Prostate gland (tissue), 2 donors: ENCODE data around the gene KNG1. TPM values are rescaled to one million over a fixed set of nuclear protein-coding genes. Genes with fewer than 3 reads are reported as not detected.
"Not testable (repeated sequence)": the region's sequence is repeated elsewhere in the genome, so short reads cannot be mapped to it uniquely, and the experiment has no call there.

Source experiments
- DNase-seq: peaks from one replicate; pipeline ENCODE4 v3.0.0-alpha.2; 2019; ENCODE audit warnings: low spot score
- H3K27ac ChIP-seq, 2 donors: fragments of 200-600 bp; sonication (generic); 2 replicates each; pipeline ENCODE4 v1.5.1; 2017 to 2019
- H3K27me3 ChIP-seq: fragments of 200-600 bp; sonication (generic); replicated peaks from 2 replicates; pipeline ENCODE4 v1.5.1; 2019; ENCODE audit not compliant: insufficient read depth
- H3K36me3 ChIP-seq, 2 donors: fragments of 200-600 bp; sonication (generic); 1 replicate in 1 of 2; 2 replicates in 1 of 2; pipeline versions ENCODE4 v1.5.1 to v1.8.1; 2017 to 2019
- H3K4me1 ChIP-seq: fragments of 200-600 bp; sonication (generic); replicated peaks from 2 replicates; pipeline ENCODE4 v1.5.1; 2019
- H3K4me3 ChIP-seq, 2 donors: fragments of 200-600 bp; sonication (generic); 2 replicates each; pipeline ENCODE4 v1.5.1; 2017 to 2019
- H3K9me3 ChIP-seq: fragments of 200-600 bp; sonication (generic); 2 replicates; pipeline ENCODE4 v1.5.1; 2017
- POLR2A ChIP-seq: fragments of 450-650 bp; IDR thresholded peaks from one replicate; pipeline ENCODE4 v1.6.1; 2016; ENCODE audit warnings: antibody characterized with exemption, mild to moderate bottlenecking
- POLR2AphosphoS5 ChIP-seq: sonication (generic); formaldehyde crosslinking; IDR thresholded peaks from one replicate; pipeline ENCODE4 v1.6.1; 2017; ENCODE audit warnings: antibody characterized with exemption
- WGBS: methylation state at CpG from one replicate; pipeline ENCODE4 v1.1.5; 2018; 5-methylcytosine and 5-hydroxymethylcytosine counted together
- intact Hi-C: fragments of 100-400 bp; cut with DNase I; formaldehyde crosslinking; loops from one replicate; pipeline ENCODE4 v1.14.2; 2022
- total RNA-seq, 2 donors: library from RNA; depleted of rRNA; stranded (reverse); fragments of >200 nt; gene quantifications; one replicate each; pipeline ENCODE4 v1.1.0, GENCODE V29; 2016
- TF ChIP-seq, protein P1 (sequence below), 4 experiments: fragments of 200-600 bp in 2 of 4; fragments of 450-650 bp in 2 of 4; sonication (generic) in 2 of 4; IDR thresholded peaks; 1 replicate in 3 of 4; 2 replicates in 1 of 4; pipeline ENCODE4 v1.5.1; 2016 to 2019; ENCODE audit warnings: antibody characterized with exemption in 4 of 4, mild to moderate bottlenecking in 2 of 4, moderate library complexity in 2 of 4

The KNG1 gene
- total RNA-seq, 2 donors from 2014 or later: 0.91 TPM; not detected in 1

- H3K27ac ChIP-seq: no peak overlapping the region
- no peak for DNase-seq
- no peaks in the 10 kb centered on the region for H3K36me3 ChIP-seq
- no peak for TF ChIP-seq POLR2AphosphoS5
- TF ChIP-seq POLR2A: no peak
- TF ChIP-seq, protein P1, sequence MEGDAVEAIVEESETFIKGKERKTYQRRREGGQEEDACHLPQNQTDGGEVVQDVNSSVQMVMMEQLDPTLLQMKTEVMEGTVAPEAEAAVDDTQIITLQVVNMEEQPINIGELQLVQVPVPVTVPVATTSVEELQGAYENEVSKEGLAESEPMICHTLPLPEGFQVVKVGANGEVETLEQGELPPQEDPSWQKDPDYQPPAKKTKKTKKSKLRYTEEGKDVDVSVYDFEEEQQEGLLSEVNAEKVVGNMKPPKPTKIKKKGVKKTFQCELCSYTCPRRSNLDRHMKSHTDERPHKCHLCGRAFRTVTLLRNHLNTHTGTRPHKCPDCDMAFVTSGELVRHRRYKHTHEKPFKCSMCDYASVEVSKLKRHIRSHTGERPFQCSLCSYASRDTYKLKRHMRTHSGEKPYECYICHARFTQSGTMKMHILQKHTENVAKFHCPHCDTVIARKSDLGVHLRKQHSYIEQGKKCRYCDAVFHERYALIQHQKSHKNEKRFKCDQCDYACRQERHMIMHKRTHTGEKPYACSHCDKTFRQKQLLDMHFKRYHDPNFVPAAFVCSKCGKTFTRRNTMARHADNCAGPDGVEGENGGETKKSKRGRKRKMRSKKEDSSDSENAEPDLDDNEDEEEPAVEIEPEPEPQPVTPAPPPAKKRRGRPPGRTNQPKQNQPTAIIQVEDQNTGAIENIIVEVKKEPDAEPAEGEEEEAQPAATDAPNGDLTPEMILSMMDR (IDR thresholded peaks at IDR 0.05): no peak
- no peaks in the 10 kb centered on the region for H3K4me1 ChIP-seq
- no peaks in the 10 kb centered on the region for H3K27me3 ChIP-seq
- H3K9me3 ChIP-seq: no peaks in the 10 kb centered on the region
- intact Hi-C loops: no loop called here
- no peak overlapping the region for H3K4me3 ChIP-seq
Measured at GRCh38 chr3:186678604-186679003, 38.6 kb upstream of the KNG1 start.

- WGBS: 67% methylated on average over 1 of the region's 1 CpG
- Histone ChIP-seq H3K36me3 (no peaks in the 10 kb centered on the region), H3K4me3 (no peak overlapping the region), H3K27ac (no peak overlapping the region), H3K27me3 (no peaks in the 10 kb centered on the region), H3K9me3 (no peaks in the 10 kb centered on the region), H3K4me1 (no peaks in the 10 kb centered on the region)
- intact Hi-C loops: no loop called here
- DNase-seq: no peak
- TF ChIP-seq, protein P1 (IDR thresholded peaks at IDR 0.05): no peak
- no peak for TF ChIP-seq POLR2A
- TF ChIP-seq POLR2AphosphoS5: no peak
Measured at GRCh38 chr3:186679151-186679550, 38.0 kb upstream of the KNG1 start.

DNA sequence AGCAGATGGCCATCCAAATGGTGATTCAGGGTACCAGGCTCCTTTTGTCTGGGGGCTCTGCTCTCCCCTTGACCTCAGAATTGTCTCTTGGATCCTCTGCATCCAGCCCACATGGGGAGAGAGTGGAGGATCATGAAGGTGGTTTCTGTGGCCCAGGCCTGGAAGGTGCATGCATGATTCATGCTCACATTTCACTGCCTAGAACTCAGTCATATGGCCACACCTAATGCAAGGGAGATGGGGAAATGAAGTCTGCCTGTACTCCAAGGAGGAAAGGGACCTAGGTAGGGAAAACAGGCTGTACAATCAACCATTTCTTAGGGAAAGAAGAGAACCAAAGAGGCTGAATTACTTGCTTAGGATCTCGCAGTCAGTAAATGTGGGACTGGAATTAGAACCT lies 36.3 kb upstream of the KNG1 start:
- no peak overlapping the region for H3K27ac ChIP-seq
- no peaks in the 10 kb centered on the region for H3K36me3 ChIP-seq
- H3K9me3 ChIP-seq: no peaks in the 10 kb centered on the region
- H3K4me3 ChIP-seq: no peak overlapping the region
- no peaks in the 10 kb centered on the region for H3K4me1 ChIP-seq
- H3K27me3 ChIP-seq: no peaks in the 10 kb centered on the region
- TF ChIP-seq POLR2A (no peak), POLR2AphosphoS5 (no peak)
- TF ChIP-seq, protein P1 (IDR thresholded peaks at IDR 0.05): no peak
- WGBS: 65% methylated on average over 1 of the region's 1 CpG
- no peak for DNase-seq
- intact Hi-C loops: no loop called here

- Histone ChIP-seq H3K36me3 (no peaks in the 10 kb centered on the region), H3K27me3 (no peaks in the 10 kb centered on the region), H3K4me1 (no peaks in the 10 kb centered on the region), H3K27ac (no peak overlapping the region), H3K4me3 (no peak overlapping the region), H3K9me3 (no peaks in the 10 kb centered on the region)
- TF ChIP-seq, protein P1 (IDR thresholded peaks at IDR 0.05): no peak
- TF ChIP-seq POLR2AphosphoS5 (no peak), POLR2A (no peak)
- no peak for DNase-seq
- intact Hi-C loops: no loop called here
- WGBS: 70% methylated on average over 3 of the region's 3 CpGs
Measured at GRCh38 chr3:186682812-186683211, 34.3 kb upstream of the KNG1 start.

DNA sequence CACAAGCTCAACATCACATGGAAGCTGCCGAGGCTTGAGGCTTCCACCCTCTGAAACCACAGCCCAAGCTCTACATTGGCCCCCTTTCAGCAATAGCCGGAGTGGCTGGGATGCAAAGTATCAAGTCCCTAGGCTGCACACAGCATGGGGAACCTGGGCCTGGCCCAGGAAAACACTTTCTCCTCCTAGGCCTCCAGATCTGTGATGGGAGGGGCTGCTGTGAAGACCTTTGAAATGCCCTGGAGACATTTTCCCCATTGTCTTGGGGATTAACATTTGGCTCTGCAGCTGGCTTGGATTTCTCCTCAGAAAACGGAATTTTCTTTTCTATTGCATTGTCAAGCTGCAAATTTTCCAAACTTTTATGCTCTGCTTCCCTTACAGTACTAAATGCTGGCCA lies 33.2 kb upstream of the KNG1 start:
- no peak for DNase-seq
- no peaks in the 10 kb centered on the region for H3K36me3 ChIP-seq
- H3K4me3 ChIP-seq: no peak overlapping the region
- no peak overlapping the region for H3K27ac ChIP-seq
- intact Hi-C loops: no loop called here
- H3K9me3 ChIP-seq: no peaks in the 10 kb centered on the region
- no peak for TF ChIP-seq POLR2A
- no peak for TF ChIP-seq POLR2AphosphoS5
- TF ChIP-seq, protein P1 (IDR thresholded peaks at IDR 0.05): no peak
- 64% methylated on average over 3 of the region's 3 CpGs for WGBS
- no peaks in the 10 kb centered on the region for H3K4me1 ChIP-seq
- H3K27me3 ChIP-seq: no peaks in the 10 kb centered on the region

DNA sequence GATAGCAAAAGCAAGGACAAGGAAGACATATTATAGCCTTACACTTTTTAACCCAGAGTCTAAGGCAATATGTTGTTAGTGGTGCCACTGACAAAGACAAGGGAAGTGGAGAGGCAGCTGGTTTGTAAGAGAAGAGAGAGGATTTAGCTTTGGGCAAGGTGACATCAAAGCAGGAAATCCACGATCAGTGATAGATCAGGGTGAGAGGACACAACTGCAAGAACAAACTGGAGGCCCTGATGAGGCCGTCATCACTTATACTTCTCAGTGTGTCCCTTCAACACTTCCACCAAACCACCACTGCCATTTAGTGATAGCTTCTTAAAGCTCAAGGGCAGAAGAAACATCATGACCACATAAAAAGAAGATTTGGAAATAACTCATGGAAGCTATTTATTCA lies 30.7 kb upstream of the KNG1 start:
- 84% methylated on average over 2 of the region's 2 CpGs for WGBS
- H3K9me3 ChIP-seq, DNase-seq, H3K4me3 ChIP-seq, H3K36me3 ChIP-seq, H3K27me3 ChIP-seq, H3K4me1 ChIP-seq, H3K27ac ChIP-seq, intact Hi-C loops: not testable (repeated sequence)
